HUES6 (cell line): ENCODE data around the gene MYO16.
"Not testable (repeated sequence)": the region's sequence is repeated elsewhere in the genome, so short reads cannot be mapped to it uniquely, and the experiment has no call there.

ENCODE experiments used
- H3K27ac ChIP-seq: 2 replicates; pipeline ENCODE4 v1.7.0; 2013; ENCODE audit warnings: low read depth, mild to moderate bottlenecking, low read length, inconsistent platforms
- H3K27me3 ChIP-seq: 2 replicates; pipeline ENCODE4 v1.6.1; 2013; ENCODE audit warnings: low read length; ENCODE audit not compliant: control insufficient read depth, insufficient read depth
- H3K36me3 ChIP-seq: 2 replicates; pipeline ENCODE4 v1.6.1; 2013; ENCODE audit warnings: low read length; ENCODE audit not compliant: control insufficient read depth, insufficient read depth
- H3K4me1 ChIP-seq: 2 replicates; pipeline ENCODE4 v1.6.1; 2013; ENCODE audit warnings: low read length; ENCODE audit not compliant: control insufficient read depth, insufficient read depth
- H3K4me3 ChIP-seq: 2 replicates; pipeline ENCODE4 v1.5.1; 2013; ENCODE audit warnings: low read depth, low read length
- H3K9ac ChIP-seq: one replicate; pipeline ENCODE4 v1.6.1; 2013; ENCODE audit warnings: mild to moderate bottlenecking, low read length
- H3K9me3 ChIP-seq: 2 replicates; pipeline ENCODE4 v1.6.1; 2013; ENCODE audit warnings: low read depth, low read length; ENCODE audit not compliant: control insufficient read depth, insufficient read depth

Gene MYO16

GRCh38 chr13:109208522-109208921, 579.1 kb downstream of the MYO16 start:
- H3K27me3 ChIP-seq = no peaks in the 10 kb centered on the region
- H3K27ac ChIP-seq = no peak overlapping the region
- peaks cover 7% of the 10 kb centered on the region; the same call in 1 of the 2 replicates for H3K4me1 ChIP-seq
- H3K9ac ChIP-seq = no peak overlapping the region
- H3K4me3 ChIP-seq = no peak overlapping the region
- H3K9me3 ChIP-seq = no peaks in the 10 kb centered on the region
- no peaks in the 10 kb centered on the region for H3K36me3 ChIP-seq

GRCh38 chr13:109209526-109209925, 580.1 kb downstream of the MYO16 start:
- no peaks in the 10 kb centered on the region for H3K27me3 ChIP-seq
- no peak overlapping the region for H3K27ac ChIP-seq

DNA sequence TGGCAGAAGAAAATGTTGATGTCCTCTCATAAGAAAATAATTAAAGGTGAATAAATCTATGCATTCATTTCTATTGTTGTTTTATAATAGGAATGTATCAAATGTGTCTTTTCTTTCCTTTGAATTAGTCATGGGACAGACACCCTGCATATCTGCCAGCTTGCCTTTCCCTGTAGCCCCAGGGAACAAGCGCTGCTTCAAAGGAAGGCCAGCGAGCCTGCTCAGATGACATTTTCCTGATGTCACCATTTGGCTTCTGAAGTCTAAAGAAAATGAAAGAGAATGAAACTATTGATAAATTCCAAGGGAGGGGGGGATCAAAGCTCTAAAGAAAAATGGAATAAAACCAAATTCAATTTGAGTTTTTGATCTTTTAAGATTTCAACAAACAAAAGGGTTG, 582.2 kb downstream of the MYO16 start:
- Histone ChIP-seq H3K9ac (no peak overlapping the region), H3K4me1 (peaks cover 7% of the 10 kb centered on the region; the same call in 1 of the 2 replicates)

More at GRCh38 chr13:109209526-109209925, 580.1 kb downstream of the MYO16 start:
- H3K4me1 ChIP-seq = peaks cover 7% of the 10 kb centered on the region; the same call in 1 of the 2 replicates
- no peak overlapping the region for H3K9ac ChIP-seq
- no peak overlapping the region for H3K4me3 ChIP-seq
- no peaks in the 10 kb centered on the region for H3K9me3 ChIP-seq
- H3K36me3 ChIP-seq = no peaks in the 10 kb centered on the region

GRCh38 chr13:109212650-109213049, 583.2 kb downstream of the MYO16 start:
- H3K4me1 ChIP-seq = peaks cover 7% of the 10 kb centered on the region; the same call in 1 of the 2 replicates
- no peak overlapping the region for H3K4me3 ChIP-seq
- no peaks in the 10 kb centered on the region for H3K36me3 ChIP-seq
- no peak overlapping the region for H3K9ac ChIP-seq
- H3K27me3 ChIP-seq = no peaks in the 10 kb centered on the region
- H3K9me3 ChIP-seq = no peaks in the 10 kb centered on the region
- H3K27ac ChIP-seq = no peak overlapping the region; the same call in 1 of the 2 replicates

More for the DNA sequence above, 582.2 kb downstream of the MYO16 start:
- Histone ChIP-seq H3K27ac (peak overlapping the region; percentile 19; the same call in 1 of the 2 replicates), H3K36me3 (no peaks in the 10 kb centered on the region), H3K4me3 (no peak overlapping the region), H3K9me3 (no peaks in the 10 kb centered on the region), H3K27me3 (no peaks in the 10 kb centered on the region)

DNA sequence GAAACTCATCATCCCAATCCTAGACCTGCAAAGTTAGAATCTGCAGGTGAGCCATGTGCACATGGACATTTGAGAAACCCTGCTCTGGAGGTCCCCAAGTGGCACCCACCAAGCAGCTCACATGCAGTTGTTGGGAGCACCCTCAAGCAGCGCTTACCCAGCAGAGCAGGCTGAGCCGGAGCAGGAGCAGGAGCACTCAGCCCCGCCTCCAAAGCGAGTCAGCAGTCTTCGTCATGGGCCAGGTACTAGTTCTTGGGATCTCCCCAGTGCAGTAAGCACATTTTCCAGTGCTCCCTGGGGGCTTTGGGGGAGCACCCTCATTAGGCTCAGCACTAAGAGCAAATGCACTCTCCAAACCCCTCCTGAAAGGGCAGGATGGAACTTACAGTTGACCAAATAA, 584.3 kb downstream of the MYO16 start:
- no peaks in the 10 kb centered on the region for H3K27me3 ChIP-seq
- no peaks in the 10 kb centered on the region for H3K36me3 ChIP-seq
- no peaks in the 10 kb centered on the region for H3K9me3 ChIP-seq
- no peak overlapping the region for H3K9ac ChIP-seq
- H3K4me1 ChIP-seq = peaks cover 7% of the 10 kb centered on the region; the same call in 1 of the 2 replicates
- H3K27ac ChIP-seq = no peak overlapping the region
- H3K4me3 ChIP-seq = no peak overlapping the region

GRCh38 chr13:109214393-109214792, 585.0 kb downstream of the MYO16 start:
- Histone ChIP-seq H3K27ac (no peak overlapping the region), H3K9ac (no peak overlapping the region), H3K9me3 (no peaks in the 10 kb centered on the region), H3K36me3 (no peaks in the 10 kb centered on the region), H3K27me3 (no peaks in the 10 kb centered on the region), H3K4me1 (peaks cover 7% of the 10 kb centered on the region; the same call in 1 of the 2 replicates), H3K4me3 (no peak overlapping the region)

- 0 out of 2 replicates have a peak, but pooled peaks cover 3% of the 10 kb centered on the region for H3K9me3 ChIP-seq
- H3K4me3 ChIP-seq = no peak overlapping the region
- H3K9ac ChIP-seq = no peak overlapping the region
- peaks cover 7% of the 10 kb centered on the region; the same call in 1 of the 2 replicates for H3K4me1 ChIP-seq
- no peaks in the 10 kb centered on the region for H3K27me3 ChIP-seq
- H3K27ac ChIP-seq = no peak overlapping the region
- H3K36me3 ChIP-seq = no peaks in the 10 kb centered on the region
Observed at GRCh38 chr13:109215377-109215776, 586.0 kb downstream of the MYO16 start.

DNA sequence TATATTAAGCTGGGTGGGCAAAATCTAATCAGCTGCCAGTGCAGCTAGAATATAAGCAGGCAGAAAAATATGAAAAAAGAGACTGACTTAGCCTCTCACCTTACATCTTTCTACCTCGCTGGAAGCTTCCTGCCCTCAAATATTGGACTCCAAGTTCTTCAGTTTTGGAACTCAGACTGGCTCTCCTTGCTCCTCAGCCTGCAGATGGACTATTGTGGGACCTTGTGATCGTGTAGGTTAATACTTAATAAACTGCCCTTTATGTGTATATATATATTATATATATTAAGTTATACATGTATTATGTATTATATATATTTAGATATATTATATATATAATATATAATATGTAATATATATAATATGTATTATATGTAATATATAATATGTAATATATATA, 588.1 kb downstream of the MYO16 start:
- H3K9me3 ChIP-seq, H3K27ac ChIP-seq, H3K4me1 ChIP-seq, H3K36me3 ChIP-seq, H3K27me3 ChIP-seq, H3K4me3 ChIP-seq, H3K9ac ChIP-seq: not testable (repeated sequence)

DNA sequence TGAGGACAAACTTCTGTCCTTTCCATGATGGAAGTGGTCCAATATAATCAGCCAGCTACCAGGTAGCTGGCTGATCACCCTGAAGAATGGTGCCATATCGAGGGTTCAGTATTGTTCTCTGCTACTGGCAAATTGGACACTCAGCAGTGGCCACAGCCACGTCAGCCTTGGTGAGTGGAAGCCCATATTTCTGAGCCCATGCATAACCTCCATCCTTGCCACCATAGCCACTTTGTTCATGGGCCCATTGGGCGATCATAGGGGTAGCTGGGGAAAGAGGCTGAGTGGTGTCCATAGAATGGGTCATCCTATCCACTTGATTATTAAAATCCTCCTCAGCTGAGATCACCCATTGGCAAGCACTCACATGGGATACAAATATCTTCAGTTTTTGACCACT, 591.2 kb downstream of the MYO16 start:
- H3K4me3 ChIP-seq = no peak overlapping the region
- H3K27ac ChIP-seq = no peak overlapping the region
- H3K9me3 ChIP-seq = peaks cover 13% of the 10 kb centered on the region; the same call in 1 of the 2 replicates
- no peaks in the 10 kb centered on the region for H3K27me3 ChIP-seq
- no peaks in the 10 kb centered on the region for H3K4me1 ChIP-seq
- H3K9ac ChIP-seq = no peak overlapping the region
- H3K36me3 ChIP-seq = no peaks in the 10 kb centered on the region

DNA sequence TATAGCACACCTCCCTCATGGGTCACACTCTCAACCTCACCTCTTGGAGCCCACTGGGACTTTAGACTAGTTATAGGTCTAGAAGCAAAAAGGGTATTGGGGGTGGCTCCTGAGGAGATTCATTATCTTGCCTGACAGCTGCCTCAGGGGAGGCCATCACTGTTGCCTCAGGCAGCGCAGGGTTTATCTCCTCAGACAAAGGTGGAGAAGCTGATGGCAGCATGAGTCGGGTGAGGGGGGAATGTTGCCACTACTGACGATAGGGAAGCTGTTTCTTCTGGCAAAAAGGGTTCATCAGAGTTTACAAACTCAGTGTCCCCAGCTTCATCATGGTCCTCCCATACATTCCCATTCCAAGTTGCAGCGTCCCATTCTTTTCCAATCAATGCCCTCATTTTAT, 594.6 kb downstream of the MYO16 start:
- Histone ChIP-seq H3K27me3 (no peaks in the 10 kb centered on the region), H3K4me1 (no peaks in the 10 kb centered on the region), H3K9ac (no peak overlapping the region), H3K4me3 (no peak overlapping the region), H3K36me3 (no peaks in the 10 kb centered on the region), H3K9me3 (peaks cover 23% of the 10 kb centered on the region; the same call in 1 of the 2 replicates), H3K27ac (no peak overlapping the region)

DNA sequence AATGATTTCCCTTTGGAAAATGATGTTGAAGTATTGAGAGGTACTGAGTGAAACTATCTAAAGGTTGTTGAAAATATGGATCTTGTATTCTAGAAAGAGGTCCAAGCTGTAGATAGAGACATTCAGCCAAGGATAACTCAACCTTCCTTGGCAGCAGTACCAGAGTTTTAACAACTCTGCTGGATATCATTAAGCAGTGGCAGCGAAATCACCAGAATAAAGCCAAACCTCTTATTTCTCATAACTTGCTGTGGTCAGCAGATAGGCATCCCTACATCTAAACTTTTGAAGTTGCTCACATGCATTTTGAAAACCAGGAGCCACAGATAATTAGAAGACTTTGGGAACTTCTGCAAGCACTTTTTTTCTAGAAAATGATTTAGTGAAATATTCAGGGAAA, 597.2 kb downstream of the MYO16 start:
- Histone ChIP-seq H3K9ac (no peak overlapping the region), H3K4me1 (no peaks in the 10 kb centered on the region), H3K4me3 (no peak overlapping the region), H3K9me3 (peaks cover 25% of the 10 kb centered on the region; the same call in 1 of the 2 replicates), H3K27me3 (no peaks in the 10 kb centered on the region), H3K36me3 (no peaks in the 10 kb centered on the region), H3K27ac (no peak overlapping the region)
